Esophagus muscularis mucosa (tissue), 4 donors: Measurements from ENCODE around the gene CDON. TPM values are rescaled to one million over a fixed set of nuclear protein-coding genes. Genes with fewer than 3 reads are reported as not detected.

Experiments
- DNase-seq: peaks from one replicate; pipeline ENCODE4 v3.0.0-alpha.2; 2017; ENCODE audit errors: extremely low spot score
- H3K27ac ChIP-seq, 4 donors: fragments of 200-600 bp; sonication (generic); replicated peaks in 1 of 4; 1 replicate in 3 of 4; 2 replicates in 1 of 4; pipeline ENCODE4 v1.5.1; 2016 to 2019; ENCODE audit warnings: mild to moderate bottlenecking in 1 of 4
- H3K27me3 ChIP-seq, 4 donors: fragments of 200-600 bp; sonication (generic); one replicate each; pipeline versions ENCODE4 v1.5.1 to v1.6.0; 2016 to 2019
- H3K36me3 ChIP-seq, 4 donors: fragments of 200-600 bp; sonication (generic); one replicate each; pipeline ENCODE4 v1.5.1; 2016 to 2019
- H3K4me1 ChIP-seq, 4 donors: fragments of 200-600 bp; sonication (generic); one replicate each; pipeline ENCODE4 v1.5.1; 2016 to 2019
- H3K4me3 ChIP-seq, 4 donors: fragments of 200-600 bp; sonication (generic); 1 replicate in 2 of 4; 2 replicates in 2 of 4; pipeline ENCODE4 v1.5.1; 2016 to 2019; ENCODE audit warnings: mild to moderate bottlenecking in 4 of 4, moderate library complexity in 1 of 4
- H3K9me3 ChIP-seq, 4 donors: fragments of 200-600 bp; sonication (generic); 1 replicate in 3 of 4; 2 replicates in 1 of 4; pipeline ENCODE4 v1.5.1; 2016 to 2019
- CTCF ChIP-seq, 3 experiments: fragments of 200-600 bp in 2 of 3; fragments of 450-650 bp in 1 of 3; sonication (generic) in 2 of 3; IDR thresholded peaks; one replicate each; pipeline ENCODE4 v1.5.1; 2017 to 2019; ENCODE audit warnings: antibody characterized with exemption in 3 of 3, mild to moderate bottlenecking in 2 of 3, moderate library complexity in 1 of 3
- EP300 ChIP-seq: sonication (generic); formaldehyde crosslinking; IDR thresholded peaks from one replicate; pipeline ENCODE4 v1.6.1; 2017; ENCODE audit warnings: antibody characterized with exemption
- POLR2A ChIP-seq: fragments of 450-650 bp; IDR thresholded peaks from one replicate; pipeline ENCODE4 v1.6.1; 2017; ENCODE audit warnings: antibody characterized with exemption, moderate library complexity, mild to moderate bottlenecking, low read depth
- POLR2AphosphoS5 ChIP-seq, 2 donors: sonication (generic); formaldehyde crosslinking; IDR thresholded peaks; one replicate each; pipeline ENCODE4 v1.6.1; 2017; ENCODE audit warnings: antibody characterized with exemption in 2 of 2
- WGBS: methylation state at CpG from one replicate; pipeline ENCODE4 v1.1.5; 2018; 5-methylcytosine and 5-hydroxymethylcytosine counted together
- intact Hi-C: fragments of 100-400 bp; cut with DNase I; formaldehyde crosslinking; loops from one replicate; pipeline ENCODE4 v1.15.1; 2023
- total RNA-seq, 4 donors: library from RNA; depleted of rRNA; stranded (reverse); fragments of >200 nt; gene quantifications; one replicate each; pipeline versions ENCODE4 v1.1.0 to v1.2.1, GENCODE V29; 2016

Gene CDON
- total RNA-seq, 4 donors from 2014 or later: 16.6 to 42.7 (median 28.1) TPM

GRCh38 chr11:125957618-125958332 lies 104.9 kb downstream of the CDON start:
- 90% methylated on average over 14 of the region's 14 CpGs for WGBS
- Histone ChIP-seq H3K4me1 (peaks cover 5 to 14% (median 9%) of the 10 kb centered on the region in 4 donors), H3K27me3 (no peaks in the 10 kb centered on the region), H3K36me3 (peaks cover 0 to 51% (median 26%) of the 10 kb centered on the region in 4 donors), H3K9me3 (peaks cover 0 to 3% (median 0%) of the 10 kb centered on the region in 4 donors), H3K4me3 (no peak overlapping the region), H3K27ac (peak overlapping the region in 1 of 4 donors; percentile 38)
- TF ChIP-seq POLR2AphosphoS5 (IDR thresholded peaks at IDR 0.05) (no peak), CTCF (IDR thresholded peaks at IDR 0.05) (no peak), EP300 (no peak), POLR2A (no peak)
- intact Hi-C loops: no loop called here
- no peak for DNase-seq

GRCh38 chr11:125956391-125957134 lies 106.1 kb downstream of the CDON start:
- intact Hi-C loops: no loop called here
- 81% methylated on average over 22 of the region's 22 CpGs for WGBS
- no peak for DNase-seq
- Histone ChIP-seq H3K4me3 (no peak overlapping the region), H3K27me3 (no peaks in the 10 kb centered on the region), H3K36me3 (peaks cover 0 to 46% (median 22%) of the 10 kb centered on the region in 4 donors), H3K27ac (peak overlapping the region; percentile 13 to 38 (median 24)), H3K4me1 (peaks cover 11 to 26% (median 21%) of the 10 kb centered on the region in 4 donors), H3K9me3 (no peaks in the 10 kb centered on the region)
- peak in 1 of 2 donors; percentile 8 for TF ChIP-seq POLR2AphosphoS5 (IDR thresholded peaks at IDR 0.05)
- TF ChIP-seq CTCF (IDR thresholded peaks at IDR 0.05): no peak
- TF ChIP-seq EP300: no peak

GRCh38 chr11:125955856-125956255 lies 106.8 kb downstream of the CDON start:
- DNase-seq: peak; percentile 78
- no peak overlapping the region for H3K4me3 ChIP-seq
- no peaks in the 10 kb centered on the region for H3K27me3 ChIP-seq
- H3K36me3 ChIP-seq: peaks cover 0 to 39% (median 16%) of the 10 kb centered on the region in 4 donors
- peaks cover 16 to 33% (median 28%) of the 10 kb centered on the region in 4 donors for H3K4me1 ChIP-seq
- no peak for TF ChIP-seq EP300
- TF ChIP-seq POLR2AphosphoS5 (IDR thresholded peaks at IDR 0.05): no peak
- no peak for TF ChIP-seq POLR2A
- no peak for TF ChIP-seq CTCF (IDR thresholded peaks at IDR 0.05)
- peak overlapping the region; percentile 13 to 38 (median 24) for H3K27ac ChIP-seq
- intact Hi-C loops: no loop called here
- H3K9me3 ChIP-seq: no peaks in the 10 kb centered on the region
- 100% methylated on average over 2 of the region's 2 CpGs for WGBS

GRCh38 chr11:125954945-125955640 lies 107.6 kb downstream of the CDON start:
- intact Hi-C loops: loop anchor here (5.0 kb wide), 1 partner anchor 107 kb away; the partner anchor contains the start of gene CDON
- peak; percentile 84 for DNase-seq
- Histone ChIP-seq H3K36me3 (peaks cover 0 to 31% (median 11%) of the 10 kb centered on the region in 4 donors), H3K27ac (no peak overlapping the region), H3K4me3 (no peak overlapping the region), H3K9me3 (no peaks in the 10 kb centered on the region), H3K27me3 (no peaks in the 10 kb centered on the region), H3K4me1 (peaks cover 19 to 37% (median 32%) of the 10 kb centered on the region in 4 donors)
- WGBS: 96% methylated on average over 12 of the region's 15 CpGs
- TF ChIP-seq CTCF (IDR thresholded peaks at IDR 0.05): no peak
- no peak for TF ChIP-seq EP300
- no peak for TF ChIP-seq POLR2A
- no peak for TF ChIP-seq POLR2AphosphoS5 (IDR thresholded peaks at IDR 0.05)
